ENCODE measurements around the gene FBXL14.

Gene FBXL14

GRCh38 chr12:1592444-1593173 is 1.8 kb downstream of the FBXL14 start (continued):
- TF ChIP-seq IKZF3 (tag by site-specific recombination; IDR thresholded peaks at IDR 0.05) (peak; percentile 80), RBAK (tag by site-specific recombination; IDR thresholded peaks at IDR 0.05) (no peak), ZNF488 (tag by site-specific recombination; IDR thresholded peaks at IDR 0.05) (no peak), ZSCAN4 (tag by site-specific recombination; IDR thresholded peaks at IDR 0.05) (peak; percentile 87), ZFP3 (tag by site-specific recombination; IDR thresholded peaks at IDR 0.05; ENCODE audit: low read depth) (no peak), ZNF221 (tag by site-specific recombination; IDR thresholded peaks at IDR 0.05; ENCODE audit: borderline replicate concordance) (no peak), BCL11A (tag by site-specific recombination; IDR thresholded peaks at IDR 0.05; ENCODE audit: low read depth) (no peak; the same call in 1 of the 2 replicates), ZNF777 (tag by site-specific recombination; IDR thresholded peaks at IDR 0.05; ENCODE audit: borderline replicate concordance) (no peak), ZNF433 (tag by site-specific recombination; IDR thresholded peaks at IDR 0.05; ENCODE audit: low read depth) (no peak), ZNF571 (tag by site-specific recombination; IDR thresholded peaks at IDR 0.05) (no peak), ZNF558 (tag by site-specific recombination; IDR thresholded peaks at IDR 0.05) (no peak), ZNF214 (tag by site-specific recombination; IDR thresholded peaks at IDR 0.05; ENCODE audit: borderline replicate concordance) (no peak), ZNF660 (tag by site-specific recombination; IDR thresholded peaks at IDR 0.05) (peak; percentile 84), ZNF600 (tag by site-specific recombination; IDR thresholded peaks at IDR 0.05) (peak; percentile 98), ZNF610 (tag by site-specific recombination; IDR thresholded peaks at IDR 0.05; ENCODE audit: borderline replicate concordance) (peak; percentile 47; the same call in 1 of the 2 replicates), ZNF354C (tag by site-specific recombination; IDR thresholded peaks at IDR 0.05; ENCODE audit: borderline replicate concordance, low read depth) (no peak), OVOL3 (tag by site-specific recombination; IDR thresholded peaks at IDR 0.05) (no peak), ZBTB20 (tag by site-specific recombination; IDR thresholded peaks at IDR 0.05) (peak; percentile 94), ZNF19 (tag by site-specific recombination; IDR thresholded peaks at IDR 0.05; ENCODE audit: low read depth) (no peak), ZNF560 (tag by site-specific recombination; IDR thresholded peaks at IDR 0.05; ENCODE audit: borderline replicate concordance) (no peak), PRDM6 (tag by site-specific recombination; IDR thresholded peaks at IDR 0.05) (no peak), ZNF707 (tag by site-specific recombination; IDR thresholded peaks at IDR 0.05) (no peak), GLIS2 (tag by site-specific recombination; IDR thresholded peaks at IDR 0.05) (peak; percentile 82), GFI1B (tag by site-specific recombination; IDR thresholded peaks at IDR 0.05) (0 out of 2 replicates have a peak, but pooled peaks have one; percentile 5), ZNF404 (tag by site-specific recombination; IDR thresholded peaks at IDR 0.05) (no peak), ZNF394 (tag by site-specific recombination; IDR thresholded peaks at IDR 0.05; ENCODE audit: borderline replicate concordance) (peak; percentile 56; the same call in 1 of the 2 replicates), SP7 (tag by site-specific recombination; IDR thresholded peaks at IDR 0.05) (peak; percentile 97), ZNF776 (tag by site-specific recombination; IDR thresholded peaks at IDR 0.05; ENCODE audit: borderline replicate concordance) (no peak), ZIC2 (tag by site-specific recombination; IDR thresholded peaks at IDR 0.05) (peak; percentile 90), ZNF670 (tag by site-specific recombination; IDR thresholded peaks at IDR 0.05; ENCODE audit: low read depth) (no peak), ZNF140 (tag by site-specific recombination; IDR thresholded peaks at IDR 0.05) (no peak), REST (tag by site-specific recombination; IDR thresholded peaks at IDR 0.05) (peak; percentile 45; the same call in 1 of the 2 replicates), ZBTB21 (tag by site-specific recombination; IDR thresholded peaks at IDR 0.05) (peak; percentile 90), MYNN (tag by site-specific recombination; IDR thresholded peaks at IDR 0.05; ENCODE audit: borderline replicate concordance) (no peak; the same call in 1 of the 2 replicates), ZNF266 (tag by site-specific recombination; IDR thresholded peaks at IDR 0.05; ENCODE audit: low read depth) (no peak)
